HL-60/S4 treated with retinoic acid at 250 ng/mL for 4 days and 3 days (cell line): ENCODE results near the gene ARHGEF6.

Source experiments
- in situ Hi-C: fragments of 300-500 bp; cut with MboI; formaldehyde crosslinking; loops from 2 replicates; pipeline ENCODE4 v1.7.0; 2022; ENCODE audit warnings: low sequenced_read_pairs

Gene ARHGEF6

DNA sequence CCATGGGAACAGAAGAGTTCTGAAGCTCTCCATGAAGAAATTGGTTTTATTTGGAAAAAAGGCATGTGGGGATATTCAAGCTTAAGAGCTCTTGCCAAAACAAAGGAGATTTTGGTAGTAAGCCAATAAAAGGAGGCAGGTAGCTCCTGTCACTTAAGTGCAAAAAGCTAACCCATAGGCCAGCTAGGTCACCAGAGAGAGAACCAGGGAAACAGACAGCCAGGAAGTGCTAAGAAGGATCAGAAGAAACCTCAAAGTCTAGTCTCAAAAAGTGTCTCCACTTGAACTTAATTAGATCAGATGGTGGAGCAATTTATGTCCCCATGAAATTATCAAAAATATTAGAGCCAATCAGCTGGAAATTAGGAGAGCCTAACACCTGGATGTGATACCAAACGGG is 83.6 kb downstream of the ARHGEF6 start:
- in situ Hi-C loops = no loop called here

DNA sequence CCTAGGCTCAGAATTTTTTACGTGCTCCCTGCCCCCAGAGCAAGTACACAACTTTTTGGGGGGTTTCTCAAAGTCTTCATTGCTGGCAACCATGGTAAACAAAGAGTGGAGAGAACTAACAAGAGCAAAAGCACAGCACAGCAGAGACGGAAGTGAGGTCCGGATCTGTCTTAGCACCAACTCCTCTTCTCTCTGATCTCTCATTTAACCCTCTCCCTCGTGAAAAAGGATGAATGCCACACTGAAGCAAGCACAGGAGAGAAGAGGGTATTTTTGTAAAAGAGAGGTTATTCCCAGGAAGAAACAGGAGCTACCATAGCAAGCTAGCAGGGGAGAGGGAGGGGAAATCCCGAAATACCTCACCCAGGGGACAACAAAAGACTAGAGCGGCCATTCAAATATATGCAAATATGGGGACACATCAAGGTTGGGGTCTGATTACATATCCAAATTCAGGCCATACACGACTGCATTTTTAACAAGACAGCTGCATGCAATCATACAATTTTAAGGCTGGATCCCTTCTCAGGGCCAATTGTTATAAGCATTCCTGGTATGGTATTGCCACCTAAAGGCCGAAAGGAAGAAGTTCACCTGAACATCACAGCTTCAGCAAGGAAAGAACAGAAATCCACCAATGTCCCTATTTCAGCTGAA is 86.2 kb downstream of the ARHGEF6 start:
- in situ Hi-C loops = no loop called here

DNA sequence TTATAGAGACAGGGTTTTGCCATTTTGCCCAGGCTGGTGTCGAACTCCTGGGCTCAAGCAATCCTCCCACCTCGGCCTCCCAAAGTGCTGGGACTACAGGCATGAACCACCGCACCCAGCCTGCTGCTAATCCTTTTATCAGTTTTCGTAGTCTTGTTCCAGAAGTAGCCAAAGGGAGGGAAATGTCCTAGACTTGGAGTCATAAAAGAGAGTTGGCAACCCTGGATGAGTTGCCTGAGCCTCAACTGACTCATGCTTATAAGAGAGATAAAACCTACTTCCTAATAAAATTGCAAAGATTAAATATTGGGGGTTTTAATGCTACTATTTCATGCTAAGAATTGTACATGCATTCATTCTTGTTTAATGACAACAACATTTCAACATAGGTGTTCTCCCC is 88.5 kb downstream of the ARHGEF6 start:
- in situ Hi-C loops = no loop called here

DNA sequence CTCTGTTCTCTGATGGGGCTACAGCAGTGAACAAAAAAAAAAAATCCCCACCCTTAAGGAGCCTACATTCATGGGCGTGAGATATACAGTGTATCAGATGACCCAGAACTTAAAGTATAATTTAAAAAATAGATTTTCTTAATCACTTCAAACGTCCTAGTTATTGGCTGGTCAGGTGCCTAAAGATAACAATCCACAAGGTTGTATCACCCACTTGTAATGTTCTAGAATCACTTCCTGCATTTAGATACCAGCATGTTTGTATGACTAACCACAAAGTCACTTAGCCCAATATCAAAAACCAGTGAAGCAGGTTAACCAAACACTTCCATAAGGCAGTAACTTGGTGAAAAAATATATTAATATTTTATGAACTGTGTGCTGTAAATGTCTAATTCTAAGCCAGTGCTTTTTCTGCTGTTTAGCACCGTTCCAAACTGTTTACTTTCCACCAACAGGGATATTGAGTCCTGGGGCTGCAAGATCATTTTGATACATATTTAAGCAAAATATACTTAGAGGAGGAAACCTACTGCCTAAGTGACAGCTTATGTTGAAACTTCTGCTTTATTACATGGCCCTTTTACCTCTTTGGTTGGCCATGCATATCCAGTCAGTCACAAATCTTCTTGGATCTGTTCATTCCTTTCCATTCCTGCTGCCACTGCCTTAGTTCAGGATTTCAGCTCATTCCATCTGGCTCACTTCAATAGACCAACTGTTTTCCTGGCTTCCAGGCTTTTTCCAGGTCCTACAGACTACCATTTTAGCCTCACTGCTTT is 89.5 kb downstream of the ARHGEF6 start:
- in situ Hi-C loops = no loop called here

DNA sequence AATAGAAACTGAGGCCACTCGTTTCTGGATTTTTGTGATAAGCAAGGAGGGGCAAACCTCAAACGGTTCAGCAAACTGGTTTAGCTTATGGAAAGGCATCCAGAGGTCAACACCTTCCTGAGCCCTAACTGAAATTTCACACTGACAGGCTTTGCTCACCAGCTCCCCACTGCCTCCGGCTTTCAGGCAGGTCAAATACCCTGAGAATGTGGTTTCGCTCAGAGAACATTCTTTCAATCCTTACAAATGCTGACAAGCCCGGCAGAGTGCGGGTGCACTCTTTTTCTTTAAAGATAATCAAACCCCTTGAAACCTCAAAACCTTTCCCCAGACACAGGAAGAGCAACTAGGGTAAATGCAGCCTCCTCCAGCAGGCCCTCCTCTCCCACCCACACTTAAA is 91.3 kb downstream of the ARHGEF6 start:
- in situ Hi-C loops = no loop called here

DNA sequence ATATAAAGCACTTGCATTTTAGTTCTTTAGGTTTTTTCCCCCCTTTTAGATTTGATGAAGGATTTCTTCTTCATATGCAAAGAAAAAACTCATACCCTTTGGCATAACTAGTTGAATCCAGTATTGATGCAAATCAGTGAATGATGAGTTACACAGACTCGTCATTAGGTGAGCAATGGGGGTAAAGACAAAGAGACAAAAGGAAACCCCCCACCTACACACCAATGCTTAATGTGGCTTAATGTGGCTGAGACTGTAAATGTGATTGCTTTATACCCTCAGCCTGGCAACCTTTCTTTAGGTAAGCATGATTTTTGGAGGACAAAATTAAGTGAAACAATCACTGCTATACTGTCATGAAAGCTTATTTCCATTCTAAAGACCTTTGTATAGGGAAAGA is 93.3 kb downstream of the ARHGEF6 start:
- in situ Hi-C loops = no loop called here

DNA sequence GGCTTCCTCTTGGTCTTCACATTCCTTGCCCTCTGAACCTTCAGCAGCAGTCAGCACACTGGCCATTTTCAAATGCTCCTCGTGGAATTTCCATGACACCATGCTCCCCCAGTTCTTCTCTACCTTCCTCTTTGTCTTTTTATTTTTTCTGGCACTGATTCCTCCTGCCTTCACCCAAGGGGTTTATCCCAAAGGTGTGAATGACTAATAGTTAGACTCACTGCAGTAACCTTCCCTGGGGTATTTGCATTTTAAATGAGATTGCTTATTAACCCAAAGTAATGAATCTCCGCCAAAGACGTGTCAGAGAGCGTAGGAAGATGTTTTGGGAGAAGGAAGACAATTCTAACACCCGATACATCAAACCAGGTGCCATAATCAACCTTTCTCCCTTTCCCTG is 96.6 kb downstream of the ARHGEF6 start:
- in situ Hi-C loops = no loop called here

DNA sequence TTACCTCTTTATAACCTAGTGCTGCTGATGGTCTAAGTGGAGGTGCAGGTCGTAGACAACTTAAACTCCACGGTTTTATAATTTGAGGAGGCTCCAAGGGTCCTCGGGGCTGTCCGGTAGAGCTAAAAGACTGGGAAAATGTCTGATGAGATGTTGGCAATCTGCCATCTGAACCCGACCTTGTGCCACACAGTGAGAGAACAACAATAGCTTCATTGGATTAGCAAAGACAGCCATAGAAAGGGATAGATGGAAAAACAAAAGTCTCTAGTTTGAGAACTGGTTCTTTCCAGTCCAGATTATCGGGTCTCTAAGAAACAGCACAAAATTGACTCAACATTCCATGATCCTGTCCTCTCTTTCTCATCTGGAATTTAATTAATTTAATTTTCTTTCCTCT is 101.2 kb downstream of the ARHGEF6 start:
- in situ Hi-C loops = no loop called here

DNA sequence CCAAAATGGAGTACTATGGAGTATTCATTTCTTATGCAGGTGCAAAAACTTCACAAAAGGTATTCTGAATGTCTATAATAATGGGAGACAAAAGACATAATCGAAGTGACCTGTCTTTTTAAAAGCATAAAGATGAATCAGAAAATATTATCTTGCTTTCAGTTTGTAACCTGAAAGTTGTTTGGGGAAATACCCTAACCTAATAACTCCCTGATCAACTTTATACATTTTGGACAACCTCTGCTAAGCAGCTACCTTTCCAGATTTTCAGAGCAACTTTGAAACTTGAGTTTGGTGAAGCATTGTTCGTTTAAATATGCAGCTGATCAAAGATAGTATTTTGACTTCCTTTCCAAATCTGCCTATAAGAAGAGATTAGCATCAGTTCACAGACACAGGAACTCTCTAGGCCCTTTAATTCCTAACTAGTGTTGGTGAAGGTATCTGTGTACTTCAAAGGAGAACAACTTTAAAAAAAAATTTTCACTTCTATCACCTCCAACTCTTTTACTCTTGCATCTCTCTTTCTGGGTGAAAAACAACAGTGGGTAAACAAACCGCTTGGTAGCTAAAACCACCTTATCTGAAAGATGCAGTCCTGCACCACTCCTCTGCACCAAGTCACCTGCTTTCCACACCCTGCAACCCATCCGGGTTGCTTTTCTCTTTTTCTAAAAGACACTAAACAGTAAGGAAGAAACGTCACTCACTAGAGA is 106.3 kb downstream of the ARHGEF6 start:
- in situ Hi-C loops = no loop called here

DNA sequence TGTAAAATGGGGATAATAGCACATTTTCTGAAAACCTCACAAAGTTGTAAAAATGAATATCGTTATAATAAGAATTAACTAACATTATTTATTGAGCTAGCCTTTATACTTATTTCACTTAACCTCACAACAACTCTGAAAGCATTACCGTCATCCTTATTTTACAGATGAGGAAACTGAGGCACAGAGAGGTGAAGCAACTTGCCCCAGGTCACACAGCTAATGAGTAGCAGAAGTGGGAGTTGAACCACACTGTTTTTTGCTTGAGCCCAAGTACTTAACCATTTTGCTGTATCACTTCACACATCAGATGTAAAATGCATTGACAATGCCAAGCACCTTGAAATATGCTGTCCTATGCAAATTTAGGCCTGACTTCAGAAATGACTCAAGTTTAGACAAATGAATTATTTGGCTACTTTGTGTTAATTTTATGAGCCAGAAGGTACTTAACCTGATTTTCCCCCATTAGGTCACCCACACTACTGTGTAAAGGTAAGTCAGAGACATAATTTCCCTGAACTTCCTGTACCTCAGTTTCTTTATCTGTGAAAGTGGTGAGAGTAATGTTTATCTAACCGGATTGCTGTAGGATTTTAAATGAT is 109.6 kb downstream of the ARHGEF6 start:
- in situ Hi-C loops = no loop called here

DNA sequence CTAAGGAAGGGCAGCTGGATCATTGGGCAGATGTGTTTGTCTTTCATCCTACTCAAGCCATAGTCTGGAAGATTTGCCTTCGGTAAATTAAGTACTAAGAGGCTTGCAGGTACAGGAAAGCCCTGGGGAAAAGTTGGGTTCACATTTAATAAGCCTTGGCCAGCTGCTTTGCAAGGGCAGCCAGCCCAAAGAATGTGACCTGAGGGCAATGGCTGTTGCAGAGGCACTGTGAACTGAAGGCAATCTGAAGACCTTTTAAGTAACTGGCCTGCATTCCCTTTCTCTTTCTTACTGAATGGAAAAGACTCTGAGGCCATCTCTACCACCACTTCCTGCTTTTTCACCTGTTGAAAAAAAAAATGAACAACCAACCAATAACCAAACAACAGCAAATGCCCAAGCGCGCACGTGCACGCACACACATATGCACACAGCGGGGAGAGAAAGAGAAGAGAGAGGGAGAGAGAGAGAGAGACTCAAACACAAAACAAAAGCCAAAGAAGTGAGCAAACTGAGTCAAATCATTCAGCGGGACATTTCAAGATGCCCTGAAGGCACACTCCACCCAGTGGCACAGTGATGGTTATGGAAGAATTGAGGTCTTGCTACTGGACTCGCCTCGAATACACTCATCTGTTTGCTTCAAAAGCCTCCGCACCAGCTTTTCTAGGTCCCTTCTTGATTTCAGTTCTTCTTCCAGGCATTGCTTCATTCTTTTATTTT is 113.1 kb downstream of the ARHGEF6 start:
- in situ Hi-C loops = no loop called here

DNA sequence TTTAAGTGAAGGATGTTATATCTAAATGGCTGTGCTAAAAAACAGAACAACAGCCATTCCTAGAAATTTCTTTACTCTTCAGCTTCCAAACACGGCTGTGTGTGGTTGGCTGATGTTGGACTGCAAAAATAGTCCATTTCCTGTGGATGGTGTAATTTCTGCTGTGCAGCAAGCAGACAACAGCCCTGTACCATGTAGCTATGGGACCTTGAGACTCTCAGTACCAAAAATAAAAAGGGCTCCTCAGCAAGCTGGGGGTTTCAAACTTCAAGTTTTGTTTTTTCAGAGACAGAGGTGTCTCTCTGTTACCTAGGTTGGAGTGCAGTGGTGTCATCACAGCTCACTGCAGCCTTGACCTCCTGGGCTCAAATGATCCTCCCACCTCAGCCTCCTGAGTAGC is 114.6 kb downstream of the ARHGEF6 start:
- in situ Hi-C loops = no loop called here

DNA sequence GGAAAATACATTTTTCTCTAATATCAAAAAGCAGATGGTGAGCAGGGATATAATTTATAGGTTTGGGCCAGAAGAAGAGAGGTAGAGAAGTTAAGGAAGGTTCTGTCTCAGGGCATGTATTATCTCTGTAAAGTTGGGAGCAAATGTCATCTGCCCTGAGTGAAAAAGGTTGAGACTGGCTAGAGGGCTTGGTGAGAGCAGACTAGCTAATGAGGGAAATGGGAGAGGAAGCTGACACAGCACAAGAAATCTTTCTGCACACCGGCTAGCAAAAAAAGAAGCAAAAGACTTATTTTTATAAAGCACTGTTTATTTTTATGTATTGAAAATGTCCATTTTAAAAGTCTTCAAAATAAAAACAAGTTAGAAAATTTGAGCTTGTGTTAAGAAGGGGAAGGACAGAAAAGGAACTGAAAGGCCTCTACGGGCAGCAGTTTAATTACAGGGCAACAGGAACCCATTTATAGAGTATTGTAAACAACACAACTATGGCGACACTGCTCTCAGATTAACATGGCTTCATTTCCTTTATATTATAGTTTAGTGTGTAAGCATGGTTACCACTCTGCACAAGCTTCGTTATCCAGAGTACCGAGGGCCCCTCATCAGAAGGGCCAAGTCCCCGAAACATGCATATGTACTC is 115.4 kb downstream of the ARHGEF6 start:
- in situ Hi-C loops = no loop called here

DNA sequence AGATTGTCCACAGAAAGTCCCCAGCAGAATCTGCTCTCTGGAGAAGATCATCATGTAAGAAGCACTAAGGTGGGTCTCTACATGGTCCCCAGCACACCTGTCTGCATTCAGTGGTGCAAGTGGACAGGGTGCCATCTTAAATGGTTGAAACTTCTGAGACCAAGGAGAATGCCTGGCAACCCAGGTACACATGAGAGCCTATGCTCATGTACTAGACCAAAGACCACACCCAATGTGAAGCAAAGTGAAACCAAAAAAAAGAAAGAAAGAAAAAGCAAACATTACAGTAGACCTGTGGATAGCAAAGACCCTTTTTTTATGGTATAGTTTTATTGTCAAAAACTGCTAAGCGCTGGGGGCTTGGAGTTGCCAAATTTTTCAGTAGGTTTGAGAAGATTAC is 117.8 kb downstream of the ARHGEF6 start:
- in situ Hi-C loops = no loop called here

DNA sequence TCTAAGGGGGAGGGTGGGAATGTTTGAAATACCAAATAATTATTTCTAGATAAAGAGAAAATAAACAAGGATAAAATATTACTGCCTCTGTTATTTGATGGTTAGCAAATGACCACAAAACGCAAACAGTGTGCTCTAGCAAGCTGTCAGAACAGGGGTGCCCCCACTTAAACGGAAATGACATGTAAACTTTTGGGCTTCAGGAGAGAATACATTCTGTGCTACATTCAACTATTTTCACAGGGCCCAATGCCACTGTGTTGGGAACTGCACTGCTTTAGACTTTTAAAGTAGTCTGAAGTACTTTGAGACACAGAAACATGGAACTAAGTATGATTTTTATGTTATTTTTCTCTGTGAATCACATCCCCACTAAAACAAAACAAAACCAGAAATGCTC is 118.6 kb downstream of the ARHGEF6 start:
- in situ Hi-C loops = no loop called here

DNA sequence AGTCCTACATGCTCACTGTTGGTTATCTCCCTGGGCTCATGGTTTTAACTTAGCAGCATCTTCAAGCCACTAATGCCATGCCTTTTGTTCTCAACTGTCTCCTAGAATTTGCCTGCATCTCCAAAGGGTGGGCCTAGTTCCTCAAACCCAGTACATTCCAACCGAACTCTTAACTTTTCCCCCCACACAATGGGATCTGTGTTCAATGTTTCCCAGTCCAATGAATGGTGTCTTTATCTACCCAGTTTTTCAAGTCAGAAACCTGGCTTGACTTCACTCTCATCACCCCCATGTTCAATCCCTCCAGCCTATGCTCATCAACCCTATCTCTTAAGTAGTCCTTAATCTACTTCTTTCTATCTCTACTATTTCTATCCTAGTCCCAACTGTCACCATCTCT is 119.8 kb downstream of the ARHGEF6 start:
- in situ Hi-C loops = no loop called here

DNA sequence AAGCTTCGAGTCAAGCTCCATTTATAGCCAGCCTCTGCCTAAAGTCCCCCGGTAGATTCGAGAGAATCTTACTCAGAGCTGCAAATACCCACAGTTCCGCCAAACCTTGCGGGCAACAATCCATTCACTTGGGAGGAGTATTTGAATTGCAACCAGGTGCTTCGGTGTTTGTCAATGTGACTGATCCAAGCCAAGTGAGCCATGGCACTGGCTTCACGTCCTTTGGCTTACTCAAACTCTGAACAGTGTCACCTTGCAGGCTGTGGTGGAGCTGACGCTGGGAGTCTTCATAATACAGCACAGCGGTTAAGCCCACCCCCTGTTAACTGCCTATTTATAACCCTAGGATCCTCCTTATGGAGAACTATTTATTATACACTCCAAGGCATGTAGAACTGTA is 121.6 kb downstream of the ARHGEF6 start:
- in situ Hi-C loops = no loop called here

DNA sequence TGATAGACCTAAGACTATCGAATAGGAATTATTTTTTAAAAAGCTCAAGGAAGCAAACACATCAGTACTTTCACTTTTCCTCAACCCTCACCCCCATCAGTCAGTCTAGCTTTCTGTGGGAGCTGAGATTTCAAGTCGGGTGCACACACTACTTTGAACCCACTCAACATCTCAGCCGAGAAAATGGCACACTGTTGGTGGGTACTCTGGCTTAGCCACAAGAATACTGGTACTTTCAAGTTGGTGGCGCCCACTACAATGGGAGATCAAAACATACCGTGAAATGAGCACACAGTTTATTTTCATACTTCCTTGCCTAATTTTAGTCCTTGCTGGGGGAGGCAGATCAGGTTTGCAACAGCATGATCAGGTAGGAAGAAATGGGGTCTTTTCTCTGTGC is 122.6 kb downstream of the ARHGEF6 start:
- in situ Hi-C loops = no loop called here

DNA sequence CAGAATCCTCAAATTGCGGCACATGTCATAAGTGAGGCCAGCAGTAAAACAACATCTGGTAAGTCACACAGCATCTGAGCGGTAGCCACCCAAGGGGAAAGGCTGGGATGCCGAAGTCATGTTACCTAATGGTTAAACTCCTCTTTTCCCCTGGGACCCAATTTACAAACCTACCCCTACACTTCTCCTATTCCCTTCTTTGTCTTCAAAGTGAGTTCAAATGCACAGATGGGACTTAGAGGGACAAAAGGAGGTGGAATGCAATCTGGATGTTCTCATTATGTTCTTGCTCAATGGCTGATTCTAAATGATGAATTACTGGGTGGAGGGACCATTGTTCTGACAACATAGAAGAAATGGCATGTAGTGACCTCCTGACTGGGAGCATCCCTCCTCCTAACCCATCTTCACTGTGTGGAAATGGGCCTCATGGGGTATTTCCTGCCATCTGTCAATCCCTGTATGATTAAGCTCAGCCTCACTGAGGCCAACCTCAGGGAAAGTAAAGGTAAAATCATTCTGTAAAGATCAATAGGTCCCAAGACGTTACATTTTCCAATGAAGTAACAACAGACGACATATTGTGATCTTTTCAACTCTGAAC is 124.3 kb downstream of the ARHGEF6 start:
- in situ Hi-C loops = no loop called here
